ENCODE measurements around the gene PRKAB1. TPM values are rescaled to one million over a fixed set of nuclear protein-coding genes. Genes with fewer than 3 reads are reported as not detected.
A peak's percentile ranks its signal among the peaks of the same experiment; 100 is the strongest.

PRKAB1 gene
- total and polyA plus RNA-seq, 7 donors: 18.5 to 52.5 (median 31.4) TPM

GRCh38 chr12:119676573-119676972, 8.6 kb downstream of the PRKAB1 start:
- intact Hi-C loops (cut with DNase I): no loop called here
- Histone ChIP-seq H3K27ac (no peak overlapping the region), H3K9me3 (no peaks in the 10 kb centered on the region), H3K4me1 (no peaks in the 10 kb centered on the region), H3K4me3 (no peak overlapping the region), H3K27me3 (no peaks in the 10 kb centered on the region), H3K36me3 (peaks cover 54 to 100% (median 82%) of the 10 kb centered on the region in 4 donors)
- TF ChIP-seq POLR2A (IDR thresholded peaks at IDR 0.05) (no peak), POLR2AphosphoS5 (IDR thresholded peaks at IDR 0.05) (no peak), EP300 (IDR thresholded peaks at IDR 0.05) (no peak)
- TF ChIP-seq, protein P1, sequence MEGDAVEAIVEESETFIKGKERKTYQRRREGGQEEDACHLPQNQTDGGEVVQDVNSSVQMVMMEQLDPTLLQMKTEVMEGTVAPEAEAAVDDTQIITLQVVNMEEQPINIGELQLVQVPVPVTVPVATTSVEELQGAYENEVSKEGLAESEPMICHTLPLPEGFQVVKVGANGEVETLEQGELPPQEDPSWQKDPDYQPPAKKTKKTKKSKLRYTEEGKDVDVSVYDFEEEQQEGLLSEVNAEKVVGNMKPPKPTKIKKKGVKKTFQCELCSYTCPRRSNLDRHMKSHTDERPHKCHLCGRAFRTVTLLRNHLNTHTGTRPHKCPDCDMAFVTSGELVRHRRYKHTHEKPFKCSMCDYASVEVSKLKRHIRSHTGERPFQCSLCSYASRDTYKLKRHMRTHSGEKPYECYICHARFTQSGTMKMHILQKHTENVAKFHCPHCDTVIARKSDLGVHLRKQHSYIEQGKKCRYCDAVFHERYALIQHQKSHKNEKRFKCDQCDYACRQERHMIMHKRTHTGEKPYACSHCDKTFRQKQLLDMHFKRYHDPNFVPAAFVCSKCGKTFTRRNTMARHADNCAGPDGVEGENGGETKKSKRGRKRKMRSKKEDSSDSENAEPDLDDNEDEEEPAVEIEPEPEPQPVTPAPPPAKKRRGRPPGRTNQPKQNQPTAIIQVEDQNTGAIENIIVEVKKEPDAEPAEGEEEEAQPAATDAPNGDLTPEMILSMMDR (IDR thresholded peaks at IDR 0.05): no peak
- 90 to 94% methylated on average over 13 of the region's 13 CpGs for WGBS, 2 donors
- no peak for DNase-seq

DNA sequence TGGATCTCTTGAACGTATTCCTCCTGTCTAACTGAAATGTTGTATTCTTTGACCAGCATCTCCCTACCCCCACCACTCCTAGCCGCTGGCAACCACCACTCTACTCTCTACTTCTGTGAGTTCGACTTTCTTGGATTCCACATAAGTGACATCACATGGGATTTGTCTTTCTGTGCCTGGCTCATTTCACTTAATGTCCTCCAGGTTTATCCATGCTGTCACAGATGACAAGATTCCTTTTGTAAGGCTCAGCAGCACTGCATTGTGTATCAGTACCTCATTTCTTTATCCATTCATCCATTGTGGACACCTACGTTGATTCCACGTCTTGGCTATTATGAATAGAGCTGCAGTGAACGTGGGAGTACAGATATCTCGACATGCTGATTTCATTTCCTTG, 10.5 kb downstream of the PRKAB1 start:
- TF ChIP-seq, protein P1 (IDR thresholded peaks at IDR 0.05): no peak
- no peak for TF ChIP-seq POLR2AphosphoS5 (IDR thresholded peaks at IDR 0.05)
- TF ChIP-seq POLR2A (IDR thresholded peaks at IDR 0.05): no peak
- TF ChIP-seq EP300 (IDR thresholded peaks at IDR 0.05): no peak
- no peaks in the 10 kb centered on the region for H3K4me1 ChIP-seq
- 87 to 91% methylated on average over 7 of the region's 7 CpGs for WGBS, 2 donors
- H3K27ac ChIP-seq: no peak overlapping the region
- intact Hi-C loops (cut with DNase I): no loop called here
- no peak for DNase-seq
- H3K27me3 ChIP-seq: no peaks in the 10 kb centered on the region
- H3K36me3 ChIP-seq: peaks cover 45 to 88% (median 75%) of the 10 kb centered on the region in 4 donors
- H3K9me3 ChIP-seq: no peaks in the 10 kb centered on the region
- no peak overlapping the region for H3K4me3 ChIP-seq

- TF ChIP-seq, protein P1 (IDR thresholded peaks at IDR 0.05): no peak
- no peak for TF ChIP-seq EP300 (IDR thresholded peaks at IDR 0.05)
- TF ChIP-seq POLR2AphosphoS5 (IDR thresholded peaks at IDR 0.05): no peak
- no peak for TF ChIP-seq POLR2A (IDR thresholded peaks at IDR 0.05)
- 49 to 75% methylated on average over 5 of the region's 5 CpGs for WGBS, 2 donors
- H3K27me3 ChIP-seq: no peaks in the 10 kb centered on the region
- no peak for DNase-seq
- peaks cover 40 to 82% (median 71%) of the 10 kb centered on the region in 4 donors for H3K36me3 ChIP-seq
- no peak overlapping the region for H3K27ac ChIP-seq
- no peaks in the 10 kb centered on the region for H3K4me1 ChIP-seq
- no peaks in the 10 kb centered on the region for H3K9me3 ChIP-seq
- no peak overlapping the region for H3K4me3 ChIP-seq
- intact Hi-C loops (cut with DNase I): no loop called here
These were observed 11.1 kb downstream of the PRKAB1 start for GRCh38 chr12:119679081-119679480.

GRCh38 chr12:119679490-119679889, 11.6 kb downstream of the PRKAB1 start:
- H3K4me3 ChIP-seq: no peak overlapping the region
- H3K9me3 ChIP-seq: no peaks in the 10 kb centered on the region
- peaks cover 36 to 78% (median 68%) of the 10 kb centered on the region in 4 donors for H3K36me3 ChIP-seq
- H3K27me3 ChIP-seq: no peaks in the 10 kb centered on the region
- no peaks in the 10 kb centered on the region for H3K4me1 ChIP-seq
- no peak overlapping the region for H3K27ac ChIP-seq
- no peak for DNase-seq
- intact Hi-C loops (cut with DNase I): no loop called here
- WGBS, 2 donors: 39 to 73% methylated on average over 10 of the region's 10 CpGs
- TF ChIP-seq EP300 (IDR thresholded peaks at IDR 0.05): no peak
- no peak for TF ChIP-seq POLR2A (IDR thresholded peaks at IDR 0.05)
- TF ChIP-seq, protein P1 (IDR thresholded peaks at IDR 0.05): no peak
- TF ChIP-seq POLR2AphosphoS5 (IDR thresholded peaks at IDR 0.05): no peak

- Histone ChIP-seq H3K4me3 (no peak overlapping the region), H3K36me3 (peaks cover 36 to 62% (median 56%) of the 10 kb centered on the region in 4 donors), H3K9me3 (no peaks in the 10 kb centered on the region), H3K27me3 (no peaks in the 10 kb centered on the region), H3K4me1 (no peaks in the 10 kb centered on the region), H3K27ac (peak overlapping the region in 1 of 4 donors; percentile 29)
- 12 to 62% methylated on average over 8 of the region's 8 CpGs for WGBS, 2 donors
- no peak for DNase-seq
- TF ChIP-seq POLR2A (IDR thresholded peaks at IDR 0.05) (no peak), EP300 (IDR thresholded peaks at IDR 0.05) (no peak), POLR2AphosphoS5 (IDR thresholded peaks at IDR 0.05) (no peak)
- TF ChIP-seq, protein P1 (IDR thresholded peaks at IDR 0.05): no peak
- intact Hi-C loops (cut with DNase I): no loop called here
These were observed 13.2 kb downstream of the PRKAB1 start for GRCh38 chr12:119681111-119681510.

All from sigmoid colon (tissue), 7 donors.